PC-3 (cell line): Measurements from ENCODE around the gene AGBL5. TPM values are rescaled to one million over a fixed set of nuclear protein-coding genes. Genes with fewer than 3 reads are reported as not detected.

ENCODE experiments used
- ATAC-seq: fragments of 200-7000 bp; cut with Tn5 transposase; 2 replicates; pipeline ENCODE4 v1.9.1; 2020; ENCODE audit warnings: mild to moderate bottlenecking, moderate library complexity
- BruUV-seq: library from RNA; stranded (reverse); fragments of 400-500 nt; replicated peaks from 2 replicates; lab custom pipeline; 2021; lab: Mats Ljungman, UMichigan
- CTCF ChIA-PET: fragments of 300-600 bp; sonication (Branson Sonifier 250); formaldehyde crosslinking; loops from one replicate; lab custom pipeline; 2022; ENCODE audit warnings: antibody characterized with exemption; lab: Charles Lee
- POLR2A ChIA-PET: fragments of 300-600 bp; sonication (Branson Sonifier 250); formaldehyde crosslinking; loops from one replicate; lab custom pipeline; 2022; ENCODE audit warnings: antibody characterized with exemption; ENCODE audit not compliant: unreplicated experiment; lab: Charles Lee
- DNase-seq: peaks from one replicate; pipeline ENCODE4 v3.0.0-alpha.2; 2015
- H2AFZ ChIP-seq: fragments of 300-600 bp; sonication (generic); 2 replicates; pipeline ENCODE4 v1.6.0; 2016; ENCODE audit warnings: antibody characterized with exemption, low read length
- H3F3A ChIP-seq: fragments of 300-600 bp; sonication (generic); one replicate; pipeline ENCODE4 v1.6.0; 2017; ENCODE audit warnings: antibody characterized with exemption, low read length, control low read depth, mild to moderate bottlenecking; ENCODE audit not compliant: unreplicated experiment
- H3K27ac ChIP-seq: fragments of 300-600 bp; sonication (generic); 2 replicates; pipeline ENCODE4 v1.5.1; 2016; ENCODE audit warnings: mild to moderate bottlenecking, low read length
- H3K27me3 ChIP-seq: fragments of 300-600 bp; sonication (generic); 2 replicates; pipeline ENCODE4 v1.6.1; 2016; ENCODE audit warnings: low read length, mixed read lengths
- H3K36me3 ChIP-seq: fragments of 300-600 bp; sonication (generic); 2 replicates; pipeline ENCODE4 v1.6.1; 2016; ENCODE audit warnings: low read depth, mixed run types, low read length, mixed read lengths
- H3K4me1 ChIP-seq: fragments of 300-600 bp; sonication (generic); 2 replicates; pipeline ENCODE4 v1.5.1; 2016; ENCODE audit warnings: low read length; ENCODE audit not compliant: insufficient read depth
- H3K4me2 ChIP-seq: fragments of 300-600 bp; sonication (generic); 2 replicates; pipeline ENCODE4 v1.6.0; 2016; ENCODE audit warnings: low read length
- H3K4me3 ChIP-seq: fragments of 300-600 bp; sonication (generic); 2 replicates; pipeline ENCODE4 v1.5.1; 2016; ENCODE audit warnings: mild to moderate bottlenecking, low read length, mixed read lengths
- H3K79me2 ChIP-seq: fragments of 300-600 bp; sonication (generic); 2 replicates; pipeline ENCODE4 v1.6.1; 2017; ENCODE audit warnings: low read length, mixed read lengths
- H3K9ac ChIP-seq: fragments of 300-600 bp; sonication (generic); 2 replicates; pipeline ENCODE4 v1.6.0; 2016; ENCODE audit warnings: mild to moderate bottlenecking, low read length
- H3K9me2 ChIP-seq: fragments of 300-600 bp; sonication (generic); replicated peaks from 2 replicates; pipeline ENCODE4 v1.6.1; 2016; ENCODE audit warnings: mixed run types, low read length, mixed read lengths
- H3K9me3 ChIP-seq: fragments of 300-600 bp; sonication (generic); 2 replicates; pipeline ENCODE4 v1.6.1; 2016; ENCODE audit warnings: low read length, mixed read lengths
- H4K20me1 ChIP-seq: fragments of 300-600 bp; sonication (generic); 2 replicates; pipeline ENCODE4 v1.6.1; 2016; ENCODE audit warnings: low read length, mixed read lengths
- EZH2 ChIP-seq: fragments of 300-600 bp; sonication (generic); IDR thresholded peaks from one replicate; pipeline ENCODE4 v1.6.1; 2017; ENCODE audit warnings: antibody characterized with exemption, mild to moderate bottlenecking, low read length; ENCODE audit not compliant: unreplicated experiment
- EZH2phosphoT487 ChIP-seq: fragments of 300-600 bp; sonication (generic); IDR thresholded peaks from 2 replicates; pipeline ENCODE4 v1.6.1; 2018; ENCODE audit warnings: mild to moderate bottlenecking, antibody characterized with exemption, low read length, borderline replicate concordance
- intact Hi-C: fragments of 100-400 bp; cut with micrococcal nuclease; formaldehyde crosslinking; loops from 2 replicates; pipeline ENCODE4 v1.9.0; 2023
- total RNA-seq: library from RNA; depleted of rRNA; stranded (reverse); fragments of >200 nt; gene quantifications from 2 replicates; pipeline ENCODE4 v1.2.3, GENCODE V29; 2014
- TF ChIP-seq, protein P1 (sequence below): fragments of 300-600 bp; sonication (generic); conservative IDR thresholded peaks from 2 replicates; pipeline ENCODE4 v1.5.1; 2017; ENCODE audit warnings: antibody characterized with exemption, low read depth, mild to moderate bottlenecking, low read length

AGBL5 gene
- total RNA-seq, 1 experiment from 2014 or later, result 14.1 TPM

DNA sequence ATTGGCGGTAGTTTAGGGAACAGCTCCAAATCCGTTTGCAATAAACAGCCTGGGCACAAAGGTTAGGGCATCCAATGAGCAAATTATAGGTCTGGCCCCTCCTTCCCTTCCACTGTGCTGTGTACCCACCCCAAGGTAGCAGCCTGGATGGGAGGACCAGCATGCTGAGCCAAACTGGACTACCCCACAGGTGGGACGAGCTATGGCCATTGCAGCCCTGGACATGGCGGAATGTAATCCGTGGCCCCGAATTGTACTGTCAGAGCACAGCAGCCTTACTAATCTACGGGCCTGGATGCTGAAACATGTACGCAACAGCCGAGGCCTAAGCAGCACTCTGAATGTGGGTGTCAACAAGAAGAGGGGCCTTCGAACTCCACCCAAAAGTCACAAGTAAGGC lies 6.7 kb downstream of the AGBL5 start:
- no TSS peak for BruUV-seq
- ChIA-PET POLR2A (no interaction called here), CTCF (no interaction called here)

DNA sequence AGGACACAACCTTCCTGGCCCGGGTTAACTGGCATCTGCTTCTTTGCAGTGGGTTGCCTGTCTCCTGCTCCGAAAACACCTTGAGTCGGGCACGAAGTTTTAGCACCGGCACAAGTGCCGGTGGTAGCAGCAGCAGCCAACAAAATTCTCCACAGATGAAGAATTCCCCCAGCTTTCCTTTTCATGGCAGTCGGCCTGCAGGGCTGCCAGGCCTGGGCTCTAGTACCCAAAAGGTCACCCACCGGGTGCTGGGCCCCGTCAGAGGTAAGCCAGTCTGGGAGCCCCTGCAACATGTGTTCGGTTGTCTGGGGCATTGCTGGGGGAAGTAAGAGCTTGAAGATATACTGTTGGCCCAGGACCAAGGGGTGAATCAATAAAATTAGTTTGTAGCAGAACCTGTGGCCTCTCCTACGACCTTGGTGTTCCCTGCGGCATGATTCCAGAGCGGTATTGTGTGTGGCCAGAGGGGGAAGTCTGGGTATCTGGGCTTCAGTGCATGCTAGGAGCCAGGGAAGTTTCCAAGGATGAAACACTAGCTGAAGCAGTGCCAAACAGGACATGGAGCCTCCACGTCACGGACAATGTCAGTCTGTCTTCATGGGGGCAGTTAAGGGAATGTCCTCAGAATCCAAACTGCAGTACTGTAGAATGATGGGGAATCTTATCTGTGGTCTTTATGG lies 7.8 kb downstream of the AGBL5 start:
- H3K4me1 ChIP-seq, result no peaks in the 10 kb centered on the region
- H3K27ac ChIP-seq, result no peak overlapping the region
- no TSS peak for BruUV-seq
- H3K9me3 ChIP-seq, result no peaks in the 10 kb centered on the region
- no peak overlapping the region for H3K9ac ChIP-seq
- H3K4me2 ChIP-seq, result no peak overlapping the region
- no peak for TF ChIP-seq EZH2phosphoT487
- no peak for TF ChIP-seq EZH2
- ChIA-PET CTCF (interaction anchor here (0.5 kb wide), 1 partner anchor 22 kb away, joined by 5 read pairs; no protein-coding TSS in a partner anchor), POLR2A (no interaction called here)
- no peaks in the 10 kb centered on the region for H3K79me2 ChIP-seq
- H3K27me3 ChIP-seq, result no peaks in the 10 kb centered on the region
- H2AFZ ChIP-seq, result no peak overlapping the region
- H3F3A ChIP-seq, result no peaks in the 10 kb centered on the region
- no peaks in the 10 kb centered on the region for H4K20me1 ChIP-seq
- intact Hi-C loops, result no loop called here
- ATAC-seq (no peak), DNase-seq (no peak)
- no peaks in the 10 kb centered on the region for H3K9me2 ChIP-seq
- H3K36me3 ChIP-seq, result no peaks in the 10 kb centered on the region
- no peak overlapping the region for H3K4me3 ChIP-seq

More for the DNA sequence above, 6.7 kb downstream of the AGBL5 start:
- no peak overlapping the region for H3K4me2 ChIP-seq
- ATAC-seq (no peak), DNase-seq (no peak)
- H3K27me3 ChIP-seq, result no peaks in the 10 kb centered on the region
- no peaks in the 10 kb centered on the region for H3K4me1 ChIP-seq
- H2AFZ ChIP-seq, result no peak overlapping the region
- no peak overlapping the region for H3K9ac ChIP-seq
- no peaks in the 10 kb centered on the region for H3K79me2 ChIP-seq
- no peaks in the 10 kb centered on the region for H3K36me3 ChIP-seq
- no peak for TF ChIP-seq EZH2phosphoT487
- TF ChIP-seq EZH2, result no peak
- TF ChIP-seq, protein P1, sequence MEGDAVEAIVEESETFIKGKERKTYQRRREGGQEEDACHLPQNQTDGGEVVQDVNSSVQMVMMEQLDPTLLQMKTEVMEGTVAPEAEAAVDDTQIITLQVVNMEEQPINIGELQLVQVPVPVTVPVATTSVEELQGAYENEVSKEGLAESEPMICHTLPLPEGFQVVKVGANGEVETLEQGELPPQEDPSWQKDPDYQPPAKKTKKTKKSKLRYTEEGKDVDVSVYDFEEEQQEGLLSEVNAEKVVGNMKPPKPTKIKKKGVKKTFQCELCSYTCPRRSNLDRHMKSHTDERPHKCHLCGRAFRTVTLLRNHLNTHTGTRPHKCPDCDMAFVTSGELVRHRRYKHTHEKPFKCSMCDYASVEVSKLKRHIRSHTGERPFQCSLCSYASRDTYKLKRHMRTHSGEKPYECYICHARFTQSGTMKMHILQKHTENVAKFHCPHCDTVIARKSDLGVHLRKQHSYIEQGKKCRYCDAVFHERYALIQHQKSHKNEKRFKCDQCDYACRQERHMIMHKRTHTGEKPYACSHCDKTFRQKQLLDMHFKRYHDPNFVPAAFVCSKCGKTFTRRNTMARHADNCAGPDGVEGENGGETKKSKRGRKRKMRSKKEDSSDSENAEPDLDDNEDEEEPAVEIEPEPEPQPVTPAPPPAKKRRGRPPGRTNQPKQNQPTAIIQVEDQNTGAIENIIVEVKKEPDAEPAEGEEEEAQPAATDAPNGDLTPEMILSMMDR, result no peak
- no peaks in the 10 kb centered on the region for H3F3A ChIP-seq
- no peak overlapping the region for H3K27ac ChIP-seq
- H3K4me3 ChIP-seq, result no peak overlapping the region
- H3K9me2 ChIP-seq, result no peaks in the 10 kb centered on the region
- H4K20me1 ChIP-seq, result no peaks in the 10 kb centered on the region
- no peaks in the 10 kb centered on the region for H3K9me3 ChIP-seq
- intact Hi-C loops, result no loop called here

DNA sequence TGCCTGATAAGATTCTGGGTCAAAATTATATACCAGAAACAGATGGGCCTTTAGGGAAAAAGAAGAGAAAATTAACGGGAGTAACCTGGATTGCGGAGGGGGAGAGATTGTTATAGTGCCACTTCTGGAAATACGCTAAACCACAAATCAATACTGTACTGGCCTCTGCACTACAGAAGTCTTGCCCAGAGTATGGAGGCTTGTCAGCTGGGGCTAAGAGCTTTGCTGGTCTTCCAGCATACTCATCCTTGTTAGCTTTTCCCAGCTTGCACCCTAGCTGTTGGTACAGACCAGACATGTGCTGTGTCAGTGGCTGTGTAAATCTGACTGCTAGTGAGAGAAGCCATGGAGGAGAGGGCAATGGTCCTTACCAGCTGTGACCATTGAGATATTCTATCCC lies 8.9 kb downstream of the AGBL5 start:
- CTCF ChIA-PET, result no interaction called here
- BruUV-seq, result no TSS peak
- no peak overlapping the region for H3K27ac ChIP-seq

More for the DNA sequence above, 8.9 kb downstream of the AGBL5 start:
- ATAC-seq, result peak; percentile 27; the same call in 1 of the 2 replicates
- no peak for TF ChIP-seq EZH2
- TF ChIP-seq, protein P1, result no peak
- TF ChIP-seq EZH2phosphoT487, result no peak
- no peak overlapping the region for H3K9ac ChIP-seq
- no peak overlapping the region for H3K4me2 ChIP-seq
- no peaks in the 10 kb centered on the region for H3K27me3 ChIP-seq
- H3K9me3 ChIP-seq, result no peaks in the 10 kb centered on the region
- no peaks in the 10 kb centered on the region for H3F3A ChIP-seq
- no peaks in the 10 kb centered on the region for H3K9me2 ChIP-seq
- H3K79me2 ChIP-seq, result no peaks in the 10 kb centered on the region
- H3K36me3 ChIP-seq, result peaks cover 4% of the 10 kb centered on the region; the same call in 1 of the 2 replicates
- H4K20me1 ChIP-seq, result no peaks in the 10 kb centered on the region
- H3K4me3 ChIP-seq, result no peak overlapping the region
- intact Hi-C loops, result no loop called here
- H2AFZ ChIP-seq, result no peak overlapping the region
- no peaks in the 10 kb centered on the region for H3K4me1 ChIP-seq
- no peak for DNase-seq
- POLR2A ChIA-PET, result interaction anchor here (0.8 kb wide), 1 partner anchor 244 kb away, joined by 4 read pairs; no protein-coding TSS in a partner anchor
